VCaP (cell line): Measurements from ENCODE around the gene AXDND1.
"Not testable (repeated sequence)": the region's sequence is repeated elsewhere in the genome, so short reads cannot be mapped to it uniquely, and the experiment has no call there.

Source experiments
- H3K27ac ChIP-seq: fragments of 450-650 bp; 2 replicates; pipeline ENCODE4 v1.5.1; 2017
- TF ChIP-seq, protein P1 (sequence below): fragments of 450-650 bp; conservative IDR thresholded peaks from 2 replicates; pipeline ENCODE4 v1.5.1; 2017; ENCODE audit warnings: mild to moderate bottlenecking, moderate library complexity

The AXDND1 gene

DNA sequence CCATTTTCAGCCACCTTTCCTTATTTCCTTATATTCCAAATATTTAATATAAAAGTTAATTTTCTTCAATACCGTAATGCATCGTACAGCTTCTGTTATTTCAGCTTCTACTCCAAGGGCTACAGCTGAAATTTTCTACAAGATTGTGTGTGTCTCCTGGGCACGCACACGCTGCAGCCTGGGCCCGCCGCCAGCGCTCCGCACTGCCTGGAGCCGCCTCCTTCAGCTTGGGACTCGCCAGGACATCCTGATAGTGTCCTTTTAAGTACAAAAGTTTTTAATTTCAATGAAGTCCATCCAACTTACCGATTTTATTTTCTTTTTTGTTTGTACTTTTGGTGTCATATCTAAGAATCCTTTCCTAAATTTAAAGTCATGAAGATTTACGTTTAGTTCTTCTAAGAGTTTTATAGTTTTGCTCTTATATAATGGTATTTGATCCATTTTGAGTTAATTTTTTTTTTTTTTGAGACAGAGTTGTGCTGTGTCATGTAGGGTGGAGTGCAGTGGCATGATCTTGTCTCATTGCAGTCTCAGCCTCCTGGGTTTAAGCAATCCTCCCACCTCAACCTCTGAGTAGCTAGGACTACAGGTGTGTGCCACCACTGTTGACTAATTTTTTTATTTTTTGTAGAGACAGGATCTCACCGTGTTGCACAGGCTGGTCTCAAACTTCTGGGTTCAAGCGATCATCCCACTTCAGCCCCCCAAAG lies 82.8 kb downstream of the AXDND1 start:
- TF ChIP-seq, protein P1, sequence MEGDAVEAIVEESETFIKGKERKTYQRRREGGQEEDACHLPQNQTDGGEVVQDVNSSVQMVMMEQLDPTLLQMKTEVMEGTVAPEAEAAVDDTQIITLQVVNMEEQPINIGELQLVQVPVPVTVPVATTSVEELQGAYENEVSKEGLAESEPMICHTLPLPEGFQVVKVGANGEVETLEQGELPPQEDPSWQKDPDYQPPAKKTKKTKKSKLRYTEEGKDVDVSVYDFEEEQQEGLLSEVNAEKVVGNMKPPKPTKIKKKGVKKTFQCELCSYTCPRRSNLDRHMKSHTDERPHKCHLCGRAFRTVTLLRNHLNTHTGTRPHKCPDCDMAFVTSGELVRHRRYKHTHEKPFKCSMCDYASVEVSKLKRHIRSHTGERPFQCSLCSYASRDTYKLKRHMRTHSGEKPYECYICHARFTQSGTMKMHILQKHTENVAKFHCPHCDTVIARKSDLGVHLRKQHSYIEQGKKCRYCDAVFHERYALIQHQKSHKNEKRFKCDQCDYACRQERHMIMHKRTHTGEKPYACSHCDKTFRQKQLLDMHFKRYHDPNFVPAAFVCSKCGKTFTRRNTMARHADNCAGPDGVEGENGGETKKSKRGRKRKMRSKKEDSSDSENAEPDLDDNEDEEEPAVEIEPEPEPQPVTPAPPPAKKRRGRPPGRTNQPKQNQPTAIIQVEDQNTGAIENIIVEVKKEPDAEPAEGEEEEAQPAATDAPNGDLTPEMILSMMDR: no peak
- no peak overlapping the region for H3K27ac ChIP-seq

- not testable (repeated sequence) for H3K27ac ChIP-seq
Observed at GRCh38 chr1:179459606-179460206, 93.9 kb downstream of the AXDND1 start.

- not testable (repeated sequence) for H3K27ac ChIP-seq
Observed at GRCh38 chr1:179465661-179466060, 99.9 kb downstream of the AXDND1 start.

GRCh38 chr1:179474713-179475112 lies 108.9 kb downstream of the AXDND1 start:
- no peak overlapping the region for H3K27ac ChIP-seq
- TF ChIP-seq, protein P1: no peak

DNA sequence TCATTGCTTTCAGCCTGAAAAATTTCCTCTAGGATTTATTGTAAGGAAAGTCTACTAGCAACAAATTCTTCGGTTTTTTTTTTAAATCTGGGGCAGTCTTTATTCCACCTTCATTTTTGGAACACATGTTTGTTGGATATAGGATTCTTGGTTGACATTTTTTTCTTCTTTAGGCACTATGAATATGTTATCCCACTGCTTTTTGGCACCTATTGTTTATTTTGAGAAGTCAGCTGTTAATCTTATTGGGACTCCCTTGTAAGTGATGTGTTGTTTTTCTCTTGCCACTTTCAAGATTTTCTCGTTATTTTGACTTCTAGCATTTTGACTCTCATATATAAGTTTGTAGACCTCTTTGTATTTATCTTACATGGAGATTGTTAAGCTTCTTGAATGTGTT lies 110.7 kb downstream of the AXDND1 start:
- TF ChIP-seq, protein P1: no peak
- no peak overlapping the region for H3K27ac ChIP-seq

GRCh38 chr1:179478370-179478769 lies 112.6 kb downstream of the AXDND1 start:
- TF ChIP-seq, protein P1: no peak
- H3K27ac ChIP-seq: no peak overlapping the region

DNA sequence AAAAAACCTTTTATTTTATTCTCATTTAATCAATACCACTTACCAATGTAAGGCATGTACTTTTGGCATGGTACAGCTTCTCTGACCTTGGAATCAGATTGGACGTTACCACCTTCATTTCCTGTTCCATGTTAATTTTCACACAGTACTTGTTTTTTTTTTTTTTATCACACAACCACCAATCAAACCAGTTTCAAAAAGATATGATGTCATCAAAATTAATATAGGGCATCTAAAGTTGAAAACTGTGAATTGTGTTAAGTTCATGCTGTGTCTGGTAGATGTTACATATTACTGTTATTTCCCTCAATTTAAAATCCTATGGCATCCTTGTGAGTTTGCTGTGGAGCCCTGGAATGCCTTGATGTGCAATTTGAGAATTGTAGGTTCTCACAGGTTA lies 124.8 kb downstream of the AXDND1 start:
- TF ChIP-seq, protein P1: no peak
- no peak overlapping the region for H3K27ac ChIP-seq

- TF ChIP-seq, protein P1: no peak
- no peak overlapping the region for H3K27ac ChIP-seq
Observed at GRCh38 chr1:179493323-179493722, 127.6 kb downstream of the AXDND1 start.
